H1 (cell line): ENCODE results near the gene GPR179. TPM values are rescaled to one million over a fixed set of nuclear protein-coding genes. Genes with fewer than 3 reads are reported as not detected.

Experiments used
- CTCF ChIA-PET: fragments of 300-600 bp; sonication (Branson Sonifier 250); formaldehyde crosslinking; loops from one replicate; lab custom pipeline; 2021; ENCODE audit not compliant: partially characterized antibody; lab: Charles Lee
- POLR2A ChIA-PET: fragments of 300-600 bp; sonication (Branson Sonifier 250); formaldehyde crosslinking; loops from one replicate; lab custom pipeline; 2021; ENCODE audit warnings: inconsistent platforms; ENCODE audit not compliant: partially characterized antibody; lab: Charles Lee
- DNase-seq, 2 experiments: peaks; one replicate each; pipeline versions ENCODE4 v3.0.0 to v3.0.0-alpha.2; 2010 to 2022; ENCODE audit warnings: low spot score in 2 of 2, low read depth in 1 of 2, mixed read lengths in 1 of 2
- FAIRE-seq: peaks from 2 replicates; lab custom pipeline; 2011; peaks lifted over from hg19 to GRCh38; lab: Jason Lieb, UNC
- H2AFZ ChIP-seq: 2 replicates; pipeline ENCODE4 v1.8.1; 2012; ENCODE audit warnings: low read length, inconsistent platforms
- H2AK5ac ChIP-seq: 2 replicates; pipeline ENCODE4 v1.6.1; 2013; ENCODE audit warnings: low read depth, low read length
- H2BK120ac ChIP-seq: replicated peaks from 2 replicates; pipeline ENCODE3; 2013; ENCODE audit warnings: low read depth, low read length, inconsistent platforms
- H2BK12ac ChIP-seq: 2 replicates; pipeline ENCODE4 v1.6.1; 2013; ENCODE audit warnings: low read depth, low read length
- H2BK15ac ChIP-seq: 2 replicates; pipeline ENCODE4 v1.6.1; 2013; ENCODE audit warnings: low read length
- H2BK20ac ChIP-seq: 2 replicates; pipeline ENCODE4 v1.6.1; 2013; ENCODE audit warnings: low read length
- H2BK5ac ChIP-seq: 2 replicates; pipeline ENCODE4 v1.6.1; 2013; ENCODE audit warnings: low read depth, low read length
- H3K14ac ChIP-seq: 2 replicates; pipeline ENCODE4 v1.6.1; 2013; ENCODE audit warnings: inconsistent platforms; ENCODE audit not compliant: insufficient read length
- H3K18ac ChIP-seq: 2 replicates; pipeline ENCODE4 v1.6.1; 2013; ENCODE audit warnings: low read length; ENCODE audit errors: extremely low read depth
- H3K23ac ChIP-seq: 2 replicates; pipeline ENCODE4 v1.6.1; 2013; ENCODE audit warnings: inconsistent platforms; ENCODE audit not compliant: insufficient read length
- H3K23me2 ChIP-seq: 2 replicates; pipeline ENCODE4 v1.6.1; 2013; ENCODE audit warnings: low read depth, low read length
- H3K27ac ChIP-seq: 2 replicates; pipeline ENCODE4 v1.6.1; 2011; ENCODE audit warnings: low read depth, low read length, inconsistent platforms
- H3K27me3 ChIP-seq, 4 experiments: replicated peaks in 1 of 4; 1 replicate in 1 of 4; 2 replicates in 3 of 4; pipeline versions ENCODE4 v1.6.1 to v1.8.1; 2011 to 2013; ENCODE audit warnings: low read length in 3 of 4, mild to moderate bottlenecking in 3 of 4, inconsistent platforms in 2 of 4, mixed read lengths in 2 of 4, moderate library complexity in 1 of 4; ENCODE audit not compliant: control insufficient read depth in 3 of 4, insufficient read depth in 3 of 4; ENCODE audit errors: extremely low read depth in 1 of 4
- H3K36me3 ChIP-seq, 4 experiments: 2 replicates each; pipeline versions ENCODE4 v1.6.1 to v1.8.1; 2011 to 2013; ENCODE audit warnings: mild to moderate bottlenecking in 4 of 4, low read length in 3 of 4, moderate library complexity in 2 of 4, control low read depth in 1 of 4, inconsistent platforms in 1 of 4; ENCODE audit not compliant: insufficient read depth in 4 of 4, control insufficient read depth in 2 of 4
- H3K4ac ChIP-seq: replicated peaks from 2 replicates; pipeline ENCODE3; 2013; ENCODE audit warnings: low read length, low read depth, mixed read lengths, inconsistent platforms; ENCODE audit not compliant: insufficient read length
- H3K4me1 ChIP-seq, 4 experiments: replicated peaks in 1 of 4; 1 replicate in 1 of 4; 2 replicates in 3 of 4; pipeline versions ENCODE4 v1.6.1 to v1.8.1; 2011 to 2013; ENCODE audit warnings: low read length in 3 of 4, inconsistent platforms in 2 of 4, mixed read lengths in 1 of 4; ENCODE audit not compliant: insufficient read depth in 4 of 4, control insufficient read depth in 3 of 4
- H3K4me2 ChIP-seq, 2 experiments: 2 replicates each; pipeline versions ENCODE4 v1.6.1 to v1.8.1; 2011 to 2013; ENCODE audit warnings: low read depth in 2 of 2, low read length in 2 of 2, control low read depth in 1 of 2, inconsistent platforms in 1 of 2, mild to moderate bottlenecking in 1 of 2; ENCODE audit not compliant: insufficient read depth in 1 of 2
- H3K4me3 ChIP-seq, 4 experiments: fragments of 200-600, 300-600 bp in 1 of 4; sonication (generic), shearing (Covaris generic), sonication (Bioruptor Twin) in 1 of 4; 2 replicates each; pipeline versions ENCODE4 v1.5.1 to v1.8.1; 2011 to 2016; ENCODE audit warnings: low read length in 4 of 4, low read depth in 3 of 4, control low read depth in 2 of 4, inconsistent platforms in 2 of 4, mild to moderate bottlenecking in 2 of 4, mixed read lengths in 1 of 4, moderate library complexity in 1 of 4; ENCODE audit not compliant: insufficient read depth in 2 of 4; ENCODE audit errors: extremely low read depth in 1 of 4
- H3K56ac ChIP-seq: replicated peaks from 2 replicates; pipeline ENCODE3; 2013; ENCODE audit warnings: low read depth, mild to moderate bottlenecking, mixed read lengths, low read length, inconsistent platforms; ENCODE audit not compliant: insufficient read length
- H3K79me1 ChIP-seq: 2 replicates; pipeline ENCODE4 v1.6.1; 2013; ENCODE audit warnings: low read depth, low read length, control low read depth
- H3K79me2 ChIP-seq, 2 experiments: 2 replicates each; pipeline versions ENCODE4 v1.6.1 to v1.8.1; 2012 to 2013; ENCODE audit warnings: low read length in 2 of 2, mild to moderate bottlenecking in 2 of 2, inconsistent platforms in 1 of 2; ENCODE audit not compliant: insufficient read depth in 2 of 2, control insufficient read depth in 1 of 2
- H3K9ac ChIP-seq, 4 experiments: replicated peaks in 1 of 4; 1 replicate in 1 of 4; 2 replicates in 3 of 4; pipeline versions ENCODE4 v1.6.1 to v1.8.1; 2011 to 2013; ENCODE audit warnings: low read depth in 3 of 4, low read length in 3 of 4, control low read depth in 2 of 4, mild to moderate bottlenecking in 2 of 4, moderate library complexity in 2 of 4, inconsistent platforms in 1 of 4; ENCODE audit errors: extremely low read depth in 1 of 4
- H3K9me3 ChIP-seq, 2 experiments: 2 replicates each; pipeline versions ENCODE4 v1.6.1 to v1.8.1; 2012 to 2013; ENCODE audit warnings: mild to moderate bottlenecking in 2 of 2, moderate library complexity in 2 of 2, control low read depth in 1 of 2, inconsistent platforms in 1 of 2, low read depth in 1 of 2, low read length in 1 of 2, mixed read lengths in 1 of 2; ENCODE audit not compliant: insufficient read depth in 2 of 2
- H4K20me1 ChIP-seq, 2 experiments: replicated peaks in 1 of 2; 2 replicates each; pipeline versions ENCODE3 to v1.8.1; 2011 to 2013; ENCODE audit warnings: inconsistent platforms in 2 of 2, low read length in 2 of 2, mild to moderate bottlenecking in 1 of 2; ENCODE audit not compliant: insufficient read depth in 2 of 2, control insufficient read depth in 1 of 2
- H4K5ac ChIP-seq: 2 replicates; pipeline ENCODE4 v1.6.1; 2013; ENCODE audit warnings: low read length, low read depth, mixed read lengths, inconsistent platforms; ENCODE audit not compliant: insufficient read length
- H4K8ac ChIP-seq: 2 replicates; pipeline ENCODE4 v1.8.0; 2013; ENCODE audit warnings: mild to moderate bottlenecking, moderate library complexity, low read length, inconsistent platforms; ENCODE audit not compliant: insufficient read depth; ENCODE audit errors: extremely low read depth
- H4K91ac ChIP-seq: replicated peaks from 2 replicates; pipeline ENCODE3; 2013; ENCODE audit warnings: low read length, mixed read lengths, inconsistent platforms; ENCODE audit not compliant: insufficient read length
- CBX5 ChIP-seq: fragments of 300-800, 300-1000 bp; sonication (generic); IDR thresholded peaks from 2 replicates; pipeline ENCODE4 v1.7.1; 2016; ENCODE audit warnings: antibody characterized with exemption, low read length, low read depth
- CHD1 ChIP-seq: IDR thresholded peaks from 2 replicates; pipeline ENCODE4 v1.6.1; 2012; ENCODE audit warnings: low read depth, low read length, improper control_type of control experiment
- RXRA ChIP-seq: IDR thresholded peaks from 2 replicates; pipeline ENCODE4 v1.6.1; 2011; ENCODE audit warnings: low read depth, mild to moderate bottlenecking, low read length, moderate library complexity; ENCODE audit not compliant: insufficient read depth
- WGBS, 2 experiments: shearing (Covaris generic) in 1 of 2; methylation state at CpG; one replicate each; pipeline versions ENCODE4 v1.1.6 to v1.1.7; 2013 to 2015; ENCODE audit warnings: low lambda C conversion rate in 2 of 2, mixed read lengths in 2 of 2, inconsistent platforms in 1 of 2, low coverage in 1 of 2, missing lambda C conversion rate in 1 of 2; ENCODE audit not compliant: insufficient replicate concordance in 2 of 2, insufficient coverage in 1 of 2, insufficient read length in 1 of 2; ENCODE audit errors: extremely low coverage in 1 of 2, missing lambda C conversion rate in 1 of 2; 5-methylcytosine and 5-hydroxymethylcytosine counted together
- polyA plus RNA-seq, 7 experiments: library from polyadenylated mRNA; depleted of rRNA in 3 of 7; stranded (reverse) in 5 of 7; unstranded in 2 of 7; fragments of >200 nt in 5 of 7; fragments of 200-250 nt in 2 of 7; gene quantifications; 1 replicate in 5 of 7; 2 replicates in 1 of 7; 4 replicates in 1 of 7; pipeline versions ENCODE4 v1.2.1 to v1.2.3, GENCODE V29; 2011 to 2013; ENCODE audit warnings: missing spikeins in 2 of 7, mixed read lengths in 2 of 7
- total RNA-seq: library from RNA; stranded (reverse); fragmentation: NEBNext Ultra II Directional; extraction: Animal tissue kit (Norgen Biotek cat#: 25700); gene quantifications from 2 replicates; pipeline ENCODE4 v1.2.1, GENCODE V29; 2021
- TF ChIP-seq, protein P1 (sequence below): IDR thresholded peaks from 2 replicates; pipeline ENCODE4 v1.6.1; 2012; ENCODE audit warnings: inconsistent platforms

Gene GPR179
- total and polyA plus RNA-seq, 2 of the 8 experiments (the other 6 are each of a cell fraction or from before 2014, with no cell fraction given), result 0.02 to 0.07 TPM

DNA sequence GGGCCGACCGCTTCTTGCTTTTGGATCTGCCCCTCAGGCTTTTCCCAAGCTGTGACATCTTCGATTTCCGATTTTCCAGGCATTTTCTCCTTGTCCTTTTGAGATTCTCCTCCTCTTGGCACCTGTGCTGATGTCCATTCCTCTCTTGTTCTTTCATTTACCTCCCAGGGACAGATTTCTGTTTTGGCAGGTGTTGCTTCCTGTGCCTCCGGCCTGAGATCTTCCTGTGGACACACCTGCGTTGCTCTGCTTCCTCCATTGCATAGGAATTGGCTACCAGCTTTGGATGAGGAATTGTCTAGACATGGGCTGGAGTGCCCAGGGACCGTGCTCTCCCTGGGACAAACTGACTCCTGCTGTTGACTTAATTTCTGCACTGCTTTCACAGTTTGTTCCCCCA lies 15.1 kb downstream of the GPR179 start:
- Histone ChIP-seq H4K20me1 (no peaks in the 10 kb centered on the region), H2AK5ac (no peak overlapping the region), H3K9ac (no peak overlapping the region), H3K27ac (no peak overlapping the region), H3K18ac (no peak overlapping the region), H2AFZ (no peak overlapping the region), H2BK12ac (no peak overlapping the region), H4K5ac (no peak overlapping the region), H3K56ac (no peak overlapping the region), H4K91ac (no peak overlapping the region), H2BK120ac (no peak overlapping the region), H3K79me1 (no peaks in the 10 kb centered on the region; the same call in 1 of the 2 replicates), H2BK15ac (no peak overlapping the region), H3K23ac (no peak overlapping the region), H2BK5ac (0 out of 2 replicates have a peak overlapping the region, but pooled peaks have one; percentile 52), H4K8ac (no peak overlapping the region), H3K23me2 (no peaks in the 10 kb centered on the region), H3K4me2 (no peak overlapping the region), H3K4me3 (no peak overlapping the region), H3K4me1 (peaks cover 0 to 12% (median 7%) of the 10 kb centered on the region in 4 experiments; a peak in 5 of 7 replicates), H3K9me3 (no peaks in the 10 kb centered on the region), H3K79me2 (no peaks in the 10 kb centered on the region), H2BK20ac (no peak overlapping the region), H3K4ac (no peak overlapping the region), H3K27me3 (no peaks in the 10 kb centered on the region), H3K14ac (no peak overlapping the region), H3K36me3 (peaks cover 0 to 5% (median 3%) of the 10 kb centered on the region in 4 experiments; a peak in 4 of 8 replicates)
- POLR2A ChIA-PET, result interaction anchor here (1.2 to 4.9 kb wide), 6 partner anchors 8 to 87 kb away, joined by 4 to 28 read pairs (median 9); no protein-coding TSS in a partner anchor
- 91% methylated on average over 7 of the region's 7 CpGs; no CpG with 5 or more reads in 1 of the 2 experiments for WGBS, 2 experiments
- DNase-seq, result no peak
- no peak for FAIRE-seq
- CTCF ChIA-PET, result interaction anchor here (1.1 to 12.0 kb wide), 8 partner anchors 9 to 86 kb away, joined by 3 to 192 read pairs (median 7); partner anchors contain the start of genes GPR179 and SOCS7
- TF ChIP-seq CBX5 (no peak), RXRA (no peak), CHD1 (no peak)
- TF ChIP-seq, protein P1, sequence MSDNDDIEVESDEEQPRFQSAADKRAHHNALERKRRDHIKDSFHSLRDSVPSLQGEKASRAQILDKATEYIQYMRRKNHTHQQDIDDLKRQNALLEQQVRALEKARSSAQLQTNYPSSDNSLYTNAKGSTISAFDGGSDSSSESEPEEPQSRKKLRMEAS, result no peak
